Measurements from ENCODE around the gene KLHL10.

KLHL10 gene

DNA sequence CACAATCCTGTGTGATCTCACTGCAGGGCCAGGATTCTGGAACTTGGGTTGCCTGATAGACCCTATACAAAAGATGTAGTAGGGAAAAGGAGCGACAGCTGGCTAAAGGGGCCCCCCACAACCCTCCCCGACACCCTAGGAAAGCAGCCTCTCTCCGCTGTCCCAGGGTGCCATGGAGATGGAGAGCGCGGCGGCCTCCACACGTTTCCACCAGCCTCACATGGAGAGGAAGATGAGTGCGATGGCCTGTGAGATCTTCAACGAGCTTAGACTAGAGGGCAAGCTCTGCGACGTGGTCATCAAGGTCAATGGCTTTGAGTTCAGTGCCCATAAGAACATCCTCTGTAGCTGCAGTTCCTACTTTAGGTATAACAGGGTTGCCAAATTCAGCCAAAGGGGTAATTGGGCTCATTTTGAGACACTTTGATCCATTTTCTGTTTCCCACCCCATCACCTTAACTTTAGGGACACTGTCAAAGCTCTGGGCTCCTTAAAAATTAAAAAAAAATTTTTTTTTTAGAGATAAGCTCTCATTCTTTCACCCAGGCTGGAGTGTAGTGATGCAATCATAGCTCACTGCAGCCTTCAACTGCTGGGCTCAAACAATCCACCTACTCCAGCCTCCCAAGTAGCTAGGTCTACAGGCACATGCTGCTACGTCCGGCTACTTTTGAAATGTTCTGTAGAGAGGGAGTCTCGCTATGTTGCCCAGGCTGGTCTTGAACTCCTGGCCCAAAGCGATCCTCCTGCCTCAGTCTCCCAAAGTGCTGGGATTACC lies at the start of gene KLHL10:
Gene KLHL10, plus strand, starts transcription at position 65 of the 778 bp plus-strand sequence. Its CDS starts 108 bp downstream, at position 173.
- no peak for FAIRE-seq

DNA sequence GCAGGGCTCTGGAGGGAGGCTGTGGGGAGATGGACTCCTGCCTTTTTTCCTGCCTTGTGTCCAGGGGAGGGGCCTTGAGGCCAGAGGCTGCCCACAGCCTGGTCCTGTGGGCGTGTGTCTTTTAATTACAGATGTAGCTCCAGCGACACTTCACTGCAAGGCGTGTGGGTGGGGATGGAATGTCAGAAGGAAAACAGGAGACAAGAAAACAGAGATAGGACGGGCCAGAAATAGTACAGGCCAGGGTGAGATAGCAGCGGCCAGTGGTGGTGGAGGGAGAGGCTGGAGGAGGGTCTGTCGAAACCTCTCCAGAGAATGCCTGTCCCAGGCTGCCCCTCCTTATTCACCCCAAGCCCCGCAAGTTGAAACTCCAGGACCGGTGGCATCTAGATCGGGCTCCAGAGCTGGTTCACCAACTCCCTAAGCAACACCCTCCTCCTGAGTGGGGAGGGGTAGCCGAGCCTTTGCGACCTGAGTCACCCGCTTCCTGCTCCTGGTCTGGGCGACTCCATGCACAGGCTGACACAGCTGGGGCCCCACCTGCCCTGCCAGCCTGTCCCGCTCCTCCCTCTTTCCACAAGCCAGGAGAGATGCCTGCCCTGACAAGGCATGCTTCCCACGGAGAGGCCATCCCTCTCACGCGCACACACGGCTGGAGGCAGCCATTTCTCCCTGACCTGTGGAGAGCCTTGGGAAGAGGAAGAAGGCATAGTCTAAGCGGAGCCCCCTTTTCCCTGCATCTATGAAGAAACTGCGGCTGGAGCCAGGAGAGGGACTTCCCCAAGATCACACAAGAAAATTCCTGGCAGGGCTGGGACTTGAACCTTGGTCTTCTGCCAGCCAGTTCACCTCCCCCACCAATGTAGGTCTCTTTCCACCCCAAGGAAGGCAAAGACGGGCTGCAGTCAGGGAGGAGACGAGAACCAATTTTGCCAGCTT lies 44.5 kb upstream of the KLHL10 start:
- no peak for FAIRE-seq

DNA sequence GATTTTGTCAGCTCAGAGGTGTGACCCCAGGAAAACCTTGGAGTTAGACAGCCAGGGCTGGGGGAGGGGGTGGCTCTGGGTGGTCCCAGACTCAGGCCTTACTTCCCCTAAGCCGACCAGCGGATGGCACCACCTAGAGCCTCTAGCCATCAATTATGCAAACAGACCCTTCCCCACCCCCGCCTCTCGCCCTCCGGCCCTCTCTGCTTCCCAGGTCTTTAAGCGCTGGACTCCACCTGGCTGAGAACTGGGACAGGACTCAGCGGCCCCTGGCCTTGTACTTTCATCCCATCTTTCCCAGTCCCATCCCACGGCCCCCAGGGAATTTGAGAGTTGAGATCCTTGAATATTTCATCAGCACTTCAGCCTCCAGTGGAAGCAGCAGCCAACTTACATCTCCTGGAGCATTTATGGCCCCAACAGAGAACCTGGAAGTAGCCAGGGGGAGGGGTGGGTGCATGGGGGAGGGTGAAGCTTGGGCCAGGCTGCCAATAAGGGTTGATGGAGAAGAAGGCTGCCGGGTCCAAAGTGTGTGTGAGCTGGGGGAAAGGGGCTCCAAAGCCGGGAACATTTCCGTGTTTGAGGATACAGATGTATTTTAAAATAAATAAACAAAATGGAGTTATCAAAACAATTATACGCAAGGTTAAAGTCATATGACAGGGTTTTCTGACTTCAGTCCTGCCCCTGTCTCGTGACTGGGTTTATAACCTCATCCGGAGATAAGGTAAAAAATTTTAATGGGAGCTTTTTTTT lies 43.7 kb upstream of the KLHL10 start:
- FAIRE-seq: no peak

DNA sequence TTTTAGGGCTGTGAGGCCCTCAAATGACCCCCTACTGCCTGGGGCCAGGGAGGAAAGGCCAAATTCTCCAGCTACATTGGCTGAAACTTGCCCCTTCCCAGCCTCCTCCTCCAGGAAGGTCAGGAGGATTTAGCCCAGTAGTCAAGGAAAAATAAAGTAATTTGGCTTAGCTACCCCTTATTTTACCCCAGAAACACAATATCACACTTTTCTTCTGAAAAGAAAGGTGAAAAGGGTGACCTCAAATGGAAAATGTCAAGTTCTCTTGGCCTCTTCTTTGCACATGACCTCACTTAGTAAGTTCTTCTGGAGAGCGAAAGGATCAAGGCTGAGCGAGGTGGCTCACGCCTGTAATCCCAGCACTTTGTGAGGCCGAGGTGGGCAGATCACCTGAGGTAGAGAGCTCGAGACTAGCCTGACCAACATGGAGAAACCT lies 43.1 kb upstream of the KLHL10 start:
- no peak for FAIRE-seq

DNA sequence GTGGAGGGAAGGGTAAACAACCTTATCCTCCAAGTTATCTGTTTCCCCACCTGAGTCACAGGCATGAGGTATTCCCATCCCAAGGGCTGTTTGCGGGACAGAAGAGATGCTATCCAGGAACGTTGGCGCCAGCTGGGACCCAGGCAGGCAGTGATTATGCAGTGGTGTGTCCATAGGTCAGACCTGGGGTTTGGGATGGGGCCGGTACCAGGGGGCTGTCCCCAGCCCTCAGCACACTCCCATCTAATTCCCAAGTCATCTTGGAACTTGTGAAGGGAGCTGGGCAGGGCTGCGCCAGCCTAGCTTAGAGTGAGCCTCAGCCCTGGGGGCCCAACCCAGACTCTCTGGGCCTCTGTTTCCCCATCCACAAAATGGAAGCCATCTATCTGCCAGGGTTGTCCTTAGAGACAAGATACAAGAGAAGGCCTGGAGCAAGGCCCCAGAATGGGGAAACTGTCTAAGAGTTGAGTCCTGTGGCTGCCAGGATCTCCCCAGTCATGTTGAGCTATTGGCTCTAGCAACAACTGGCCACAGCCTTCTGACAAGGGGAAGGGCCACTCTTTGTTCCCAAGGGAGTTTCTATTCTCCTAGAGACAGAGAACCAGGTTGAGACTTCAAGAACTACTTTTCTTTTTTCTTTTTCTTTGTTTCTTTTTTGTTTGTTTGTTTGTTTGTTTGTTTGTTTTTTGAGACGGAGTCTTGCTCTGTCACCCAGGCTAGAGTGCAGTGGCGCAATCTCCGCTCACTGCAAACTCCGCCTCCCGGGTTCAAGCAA lies 41.3 kb upstream of the KLHL10 start:
- no peak for FAIRE-seq

DNA sequence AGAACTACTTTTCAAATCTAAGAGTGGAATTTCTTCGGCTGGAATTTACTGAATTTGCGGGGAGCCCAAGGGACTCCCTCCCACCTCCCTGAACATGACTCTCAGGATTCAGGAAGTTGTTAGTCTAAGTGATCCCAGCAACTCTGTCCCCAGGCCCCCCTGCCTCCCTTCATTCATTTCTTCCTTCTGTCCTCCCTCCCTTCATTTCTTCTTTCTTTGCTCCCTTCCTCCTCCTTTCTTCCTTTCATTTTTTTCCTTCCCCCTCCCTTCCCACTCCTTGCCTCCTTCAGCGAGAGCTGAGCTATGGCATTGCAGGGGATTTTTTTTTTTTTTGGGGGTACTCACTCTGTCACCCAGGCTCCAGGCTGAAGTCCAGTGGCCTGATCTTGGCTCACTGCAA lies 40.2 kb upstream of the KLHL10 start:
- FAIRE-seq: no peak

DNA sequence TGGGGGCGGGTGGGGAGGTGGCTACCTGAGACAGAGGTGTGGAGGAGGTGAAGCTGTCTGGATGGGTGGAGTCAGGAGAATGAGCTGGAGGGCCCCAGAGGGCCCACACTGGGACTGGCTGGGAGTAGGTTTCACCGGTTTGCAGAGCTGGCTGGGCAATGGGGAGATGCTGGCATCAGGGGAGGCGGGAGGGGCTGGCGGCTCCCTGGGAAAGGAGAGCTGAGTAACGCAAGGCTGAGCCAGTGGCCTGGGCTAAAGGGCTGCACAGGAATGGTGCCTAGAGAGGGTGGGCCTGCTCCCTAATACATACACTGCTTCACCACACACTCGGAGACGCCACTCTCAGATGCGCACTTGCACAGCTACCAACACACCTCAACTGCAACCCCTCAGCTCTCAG lies 38.3 kb upstream of the KLHL10 start:
- FAIRE-seq: no peak

DNA sequence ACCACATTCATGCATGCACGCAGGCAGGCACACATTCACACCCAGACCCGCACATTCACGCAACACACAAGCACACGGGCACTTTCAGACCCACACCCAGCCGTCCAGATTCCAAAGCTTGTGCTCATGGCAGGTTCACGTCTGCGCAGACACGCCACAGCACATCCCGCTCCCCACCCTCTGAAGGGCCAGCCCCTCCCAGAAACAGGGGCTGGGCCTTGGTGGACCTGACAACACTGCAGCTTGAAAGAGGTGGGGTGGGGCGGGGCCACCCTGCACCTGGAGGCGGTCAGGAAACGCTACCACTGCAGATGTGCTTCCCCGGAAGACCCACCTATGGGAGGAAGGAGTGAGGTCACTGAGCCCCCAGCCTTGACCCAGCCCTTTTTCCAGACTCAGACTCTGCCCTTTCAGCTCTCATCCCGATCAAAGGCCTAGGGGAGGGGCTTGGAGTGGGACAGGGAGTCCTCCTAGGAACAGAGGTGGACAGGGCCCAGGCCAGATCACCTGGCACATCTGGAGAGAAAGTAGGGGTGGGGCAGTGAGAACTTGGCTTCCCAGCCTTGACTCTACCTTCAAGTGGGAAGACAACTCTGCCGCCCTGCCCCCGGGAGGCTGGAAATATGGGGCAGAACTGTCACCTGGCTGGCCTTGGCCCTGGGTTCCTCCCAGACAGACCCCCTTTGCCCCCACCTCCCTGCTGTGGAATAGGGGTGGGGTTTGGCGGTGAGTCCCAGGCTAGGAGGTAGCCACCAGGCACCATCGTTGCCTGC lies 36.8 kb upstream of the KLHL10 start:
- FAIRE-seq: no peak

DNA sequence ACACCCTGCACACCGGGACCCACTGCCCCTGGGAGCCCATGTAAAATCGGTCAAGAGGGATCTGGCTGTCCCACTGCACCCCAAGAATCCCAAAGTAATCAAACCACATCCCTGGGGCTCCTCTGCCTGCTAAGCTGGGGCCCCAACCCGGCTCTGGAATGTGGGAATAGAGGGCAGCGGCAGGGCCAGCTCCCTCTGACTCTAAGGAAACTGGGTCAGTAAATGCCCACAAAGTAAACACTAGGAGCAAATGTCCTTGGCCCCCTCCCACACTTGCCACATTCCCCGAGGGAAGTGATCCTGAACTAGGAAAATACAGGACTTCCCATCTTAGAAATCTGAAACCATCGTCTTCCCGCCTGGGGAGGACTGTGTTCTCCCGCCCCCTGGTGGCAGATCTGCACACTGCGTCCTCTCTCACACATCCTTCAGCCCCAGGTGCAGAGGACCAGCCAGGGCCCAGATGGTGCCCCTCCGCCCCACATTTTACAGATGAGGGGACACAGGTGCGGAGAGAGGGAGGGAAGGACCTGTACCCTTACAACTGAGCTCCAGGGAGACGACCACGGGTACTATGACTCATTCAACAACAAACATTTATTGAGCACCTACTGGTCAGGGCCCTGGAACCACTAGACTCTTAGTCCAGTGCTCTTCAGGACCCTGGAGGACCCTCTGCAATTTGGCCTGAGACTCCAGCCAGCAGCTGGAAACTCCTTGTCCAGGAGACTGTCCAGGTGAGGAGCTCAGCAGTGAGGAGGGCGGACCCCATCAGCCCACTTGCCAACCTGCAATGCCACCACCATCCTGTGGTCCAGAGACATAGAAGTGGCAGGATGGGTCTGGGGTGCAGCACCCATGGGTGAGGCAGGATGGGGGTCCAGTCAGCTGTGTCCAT lies 36.0 kb upstream of the KLHL10 start:
- no peak for FAIRE-seq

DNA sequence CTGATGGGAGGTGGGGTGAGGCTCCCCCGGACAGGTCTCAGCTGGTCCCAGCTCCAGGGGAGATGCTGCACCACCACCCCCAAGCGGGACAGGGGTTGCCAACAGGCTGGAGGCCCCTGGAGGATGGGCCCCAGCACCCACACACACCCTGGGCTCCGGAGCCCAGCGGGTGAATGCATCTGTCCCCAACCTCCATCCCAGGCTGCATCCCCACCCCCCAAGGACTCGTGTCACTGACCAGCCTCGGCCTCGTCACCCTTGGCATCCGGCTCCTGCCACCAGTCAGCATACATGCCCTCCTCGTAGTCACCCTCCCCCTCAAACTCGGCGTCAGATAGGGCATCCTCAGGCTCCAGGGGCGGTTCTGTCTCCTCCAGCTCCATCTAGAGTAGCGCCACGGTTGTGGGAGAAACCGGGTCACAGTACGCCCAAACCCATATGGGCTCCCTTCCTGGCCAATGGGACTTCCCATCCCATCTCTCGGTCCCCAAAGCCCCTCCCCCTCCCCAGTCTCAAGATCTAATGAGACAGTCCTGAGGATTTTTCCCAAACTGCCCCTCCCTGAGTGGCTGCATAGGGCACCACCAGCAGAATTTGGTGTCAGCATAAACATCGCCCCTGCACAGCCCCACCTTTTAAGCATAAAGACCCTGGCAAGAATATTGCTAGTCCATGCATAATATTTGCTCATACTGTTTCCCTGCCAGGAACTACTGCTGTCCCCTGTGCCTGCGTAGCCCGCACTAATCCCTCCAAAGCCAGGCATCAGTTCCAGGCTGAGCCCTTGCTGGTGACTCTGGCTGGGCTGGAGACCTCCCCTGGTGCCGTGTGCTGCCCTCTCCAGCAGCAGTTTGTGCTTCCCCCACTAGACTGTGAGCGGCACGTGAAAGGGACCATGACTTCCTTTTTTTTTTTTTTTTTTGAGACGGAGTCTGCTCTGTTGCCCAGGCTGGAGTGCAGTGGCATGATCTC lies 34.3 kb upstream of the KLHL10 start:
- FAIRE-seq: no peak

DNA sequence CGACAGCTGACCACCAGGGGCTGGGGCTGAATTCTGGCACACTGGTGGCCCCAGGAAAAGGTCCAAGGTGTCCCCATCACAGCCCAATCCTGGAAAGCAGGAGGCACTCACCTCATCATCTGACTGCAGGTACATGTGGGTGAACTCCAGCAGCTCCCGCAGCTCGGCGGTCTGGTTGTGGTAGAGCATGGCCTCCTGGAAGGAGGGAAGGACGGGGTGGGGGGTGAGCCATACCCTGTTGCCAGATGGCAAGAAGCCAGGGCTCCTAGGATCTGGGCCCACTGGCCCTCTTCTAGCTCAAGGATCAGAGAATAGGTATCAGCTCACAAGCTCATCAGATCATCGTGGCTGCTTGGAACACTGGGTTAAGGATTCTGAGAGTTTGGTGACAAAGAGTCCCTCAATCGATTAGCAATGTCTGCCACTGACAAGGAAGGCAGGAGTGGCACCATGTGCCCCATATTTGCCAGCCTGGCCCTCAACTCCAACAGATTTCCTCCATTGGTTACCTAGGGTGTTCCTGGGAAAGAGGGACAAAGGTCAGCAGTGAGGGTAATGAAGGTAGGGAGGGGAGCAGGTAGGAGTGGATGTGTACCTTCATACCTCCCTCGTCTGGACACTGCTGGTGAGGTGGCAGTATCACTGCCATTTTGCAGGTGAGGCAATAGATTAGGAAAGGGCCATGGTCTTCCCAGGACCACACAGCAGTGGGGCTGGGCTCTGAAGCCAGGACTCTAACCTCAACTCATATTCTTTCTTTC lies 30.8 kb upstream of the KLHL10 start:
- no peak for FAIRE-seq

DNA sequence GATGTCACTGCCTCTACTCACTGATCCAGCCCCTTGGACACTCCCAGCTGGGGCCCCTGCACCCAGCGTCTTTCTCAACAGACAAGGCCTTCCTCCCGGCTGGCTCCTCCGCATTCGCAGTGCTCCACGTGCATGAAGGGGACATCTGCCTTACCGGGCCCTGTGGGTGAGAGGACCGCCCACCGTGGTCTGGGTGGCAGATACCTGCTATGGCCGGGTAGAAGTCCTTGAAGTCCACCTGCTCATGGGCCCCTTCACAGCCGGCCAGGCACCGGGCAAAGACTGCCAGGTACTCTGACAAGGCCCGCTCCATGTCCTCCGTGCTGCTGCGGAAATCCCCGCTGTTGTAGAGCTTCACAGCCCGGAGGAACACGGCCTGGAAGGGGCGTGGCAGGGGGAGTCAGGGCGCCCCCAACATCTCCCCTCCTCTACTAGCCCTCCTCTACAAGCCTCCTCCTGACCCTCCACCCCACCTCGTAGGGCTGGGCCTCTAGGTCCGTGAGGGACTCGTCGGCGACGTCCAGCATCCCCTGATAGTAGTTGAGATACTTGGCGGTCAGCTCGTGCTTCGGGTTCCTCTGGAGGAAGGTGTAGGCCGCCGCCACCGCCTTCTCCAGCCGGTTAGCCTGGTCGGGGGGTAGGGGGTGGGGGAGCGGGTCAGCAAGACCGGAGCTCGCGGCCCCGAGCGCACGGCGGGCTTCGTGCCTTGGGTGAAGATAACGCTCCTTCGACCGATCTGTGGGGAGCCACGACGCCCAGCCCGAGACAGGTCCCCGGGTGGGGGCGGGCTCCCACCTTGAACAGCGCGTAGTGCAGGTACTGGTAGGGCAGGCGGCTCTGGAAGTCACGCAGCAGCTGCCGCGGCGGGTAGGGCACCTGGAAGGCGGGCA lies 26.7 kb upstream of the KLHL10 start:
- FAIRE-seq: no peak

DNA sequence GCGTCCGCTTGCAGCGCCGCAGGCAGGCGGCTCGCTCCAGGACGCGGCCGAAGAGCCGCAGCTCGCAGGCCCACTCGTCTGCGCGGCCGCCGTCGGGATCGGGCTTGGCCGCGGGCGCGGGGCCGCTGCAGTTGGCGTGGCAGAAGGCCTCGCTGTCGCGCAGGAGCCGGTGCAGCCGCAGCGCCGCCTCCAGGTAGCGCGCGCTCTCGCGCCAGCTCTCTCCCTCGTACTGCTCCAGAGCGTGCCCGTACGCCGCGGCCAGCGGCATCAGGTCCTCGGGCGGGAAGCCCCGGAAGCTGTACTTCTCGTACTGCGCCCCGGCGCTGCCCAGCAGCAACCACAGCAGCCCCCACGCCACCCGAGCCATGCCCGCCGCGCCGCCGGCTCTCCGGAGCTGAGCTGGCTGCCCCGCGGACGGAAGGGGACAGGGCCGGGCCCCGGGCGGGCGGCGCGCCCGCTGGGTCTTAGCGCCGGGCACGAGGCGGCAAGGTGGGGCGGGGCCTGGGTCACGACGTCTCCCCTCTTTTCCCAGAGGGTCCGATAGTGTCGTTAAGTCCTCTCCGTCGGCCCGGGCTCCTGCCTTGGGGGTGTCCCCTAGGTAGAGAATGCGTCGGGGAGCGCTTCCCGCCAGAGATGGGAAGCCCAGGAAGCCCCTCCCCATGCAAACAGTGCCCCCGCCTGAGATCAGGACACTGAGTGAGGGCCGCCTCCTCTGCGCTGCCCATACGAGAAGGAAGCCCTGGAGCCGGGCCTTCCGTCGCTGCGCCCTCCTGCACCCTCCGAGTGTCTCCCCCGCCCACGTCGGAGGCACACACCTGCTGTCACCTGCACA lies 25.9 kb upstream of the KLHL10 start, which contains the start of gene P3H4:
Gene P3H4, minus strand, starts transcription at position 401 of the 832 bp plus-strand sequence. Its CDS starts 34 bp downstream, at position 367.
- FAIRE-seq: no peak

DNA sequence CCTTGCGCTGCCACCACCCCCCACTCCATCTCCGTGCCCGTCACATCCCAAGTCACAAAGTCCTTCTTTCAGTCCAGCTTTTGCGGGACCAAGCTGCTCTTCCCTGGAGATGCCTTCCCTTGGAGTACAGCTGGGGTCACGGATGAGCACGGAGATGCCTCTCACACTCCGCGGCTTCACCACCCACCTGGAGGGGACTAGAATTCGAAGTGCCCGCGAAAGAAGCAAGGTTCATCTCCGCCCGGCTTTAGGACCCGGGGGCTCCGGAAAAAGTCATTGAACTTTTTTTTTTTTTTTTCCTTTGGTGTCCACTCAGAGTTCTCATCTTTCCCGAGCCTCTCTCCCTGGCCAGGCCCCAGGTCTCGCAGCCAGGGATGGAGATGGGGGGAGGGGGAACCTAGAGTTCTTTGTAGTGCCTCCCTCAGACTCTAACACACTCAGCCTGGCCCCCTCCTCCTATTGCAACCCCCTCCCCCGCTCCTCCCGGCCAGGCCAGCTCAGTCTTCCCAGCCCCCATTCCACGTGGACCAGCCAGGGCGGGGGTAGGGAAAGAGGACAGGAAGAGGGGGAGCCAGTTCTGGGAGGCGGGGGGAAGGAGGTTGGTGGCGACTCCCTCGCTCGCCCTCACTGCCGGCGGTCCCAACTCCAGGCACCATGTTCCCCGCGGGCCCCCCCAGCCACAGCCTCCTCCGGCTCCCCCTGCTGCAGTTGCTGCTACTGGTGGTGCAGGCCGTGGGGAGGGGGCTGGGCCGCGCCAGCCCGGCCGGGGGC lies 25.1 kb upstream of the KLHL10 start, which contains the start of gene FKBP10:
Gene FKBP10, plus strand, starts transcription at position 624 of the 771 bp plus-strand sequence. Its CDS starts 31 bp downstream, at position 655.
- no peak for FAIRE-seq

DNA sequence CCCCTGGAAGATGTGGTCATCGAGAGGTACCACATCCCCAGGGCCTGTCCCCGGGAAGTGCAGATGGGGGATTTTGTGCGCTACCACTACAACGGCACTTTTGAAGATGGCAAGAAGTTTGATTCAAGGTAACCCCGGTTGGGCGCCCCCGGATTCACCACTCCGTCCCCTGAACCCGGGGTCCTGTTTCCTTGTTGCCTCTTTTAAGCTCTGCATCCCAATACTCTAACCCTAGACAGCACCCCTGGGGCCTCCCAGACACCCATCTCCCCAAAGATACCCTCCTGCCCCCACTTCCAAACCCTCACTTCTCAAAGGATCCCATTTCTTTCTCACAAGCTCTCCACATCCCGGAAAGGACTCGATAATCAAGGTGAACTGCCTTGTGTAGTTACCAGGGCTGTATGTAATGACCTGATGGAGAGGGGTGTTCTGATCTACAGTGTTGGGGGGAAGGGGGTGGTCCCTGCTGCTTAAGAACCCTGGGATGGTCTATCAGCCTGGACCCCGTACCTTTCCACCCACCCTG lies 24.4 kb upstream of the KLHL10 start:
- FAIRE-seq: no peak

Measured in islet of Langerhans (tissue), 1 donor.